HG03159 (cell line): ENCODE data around the gene ADAMTSL5.
"Not testable (repeated sequence)": the region's sequence is repeated elsewhere in the genome, so short reads cannot be mapped to it uniquely, and the experiment has no call there.

ENCODE experiments used
- ATAC-seq: cut with Tn5 transposase; IDR thresholded peaks from one replicate; pipeline ENCODE4 v1.9.1; 2021; ENCODE audit warnings: mild to moderate bottlenecking, moderate library complexity; ENCODE audit not compliant: unreplicated experiment

The ADAMTSL5 gene

GRCh38 chr19:1530856-1531255, 18.0 kb upstream of the ADAMTSL5 start:
- not testable (repeated sequence) for ATAC-seq

DNA sequence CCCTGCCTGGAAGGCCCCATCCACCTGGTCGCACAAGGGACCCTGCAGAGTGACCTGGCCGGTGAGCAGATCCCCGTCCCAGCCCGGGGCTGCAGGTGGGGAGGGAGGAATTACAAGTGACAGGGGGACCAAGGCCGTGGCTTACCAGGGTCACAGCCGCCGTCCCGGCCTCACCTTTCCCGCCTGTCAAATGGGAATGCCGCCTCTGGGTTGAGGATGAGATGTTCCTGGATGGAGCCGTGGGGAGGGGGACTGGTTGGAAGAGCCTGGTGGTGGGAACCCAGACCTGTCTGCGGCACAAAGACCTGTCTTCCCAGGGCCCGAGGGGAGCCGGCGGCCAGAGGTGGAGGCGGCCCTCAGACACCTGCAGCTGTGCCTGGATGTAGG, 16.6 kb upstream of the ADAMTSL5 start:
- ATAC-seq, result no peak

GRCh38 chr19:1528596-1529429, 16.0 kb upstream of the ADAMTSL5 start:
- ATAC-seq, result no peak

- ATAC-seq, result no peak
Measured at GRCh38 chr19:1527650-1528309, 15.0 kb upstream of the ADAMTSL5 start.

DNA sequence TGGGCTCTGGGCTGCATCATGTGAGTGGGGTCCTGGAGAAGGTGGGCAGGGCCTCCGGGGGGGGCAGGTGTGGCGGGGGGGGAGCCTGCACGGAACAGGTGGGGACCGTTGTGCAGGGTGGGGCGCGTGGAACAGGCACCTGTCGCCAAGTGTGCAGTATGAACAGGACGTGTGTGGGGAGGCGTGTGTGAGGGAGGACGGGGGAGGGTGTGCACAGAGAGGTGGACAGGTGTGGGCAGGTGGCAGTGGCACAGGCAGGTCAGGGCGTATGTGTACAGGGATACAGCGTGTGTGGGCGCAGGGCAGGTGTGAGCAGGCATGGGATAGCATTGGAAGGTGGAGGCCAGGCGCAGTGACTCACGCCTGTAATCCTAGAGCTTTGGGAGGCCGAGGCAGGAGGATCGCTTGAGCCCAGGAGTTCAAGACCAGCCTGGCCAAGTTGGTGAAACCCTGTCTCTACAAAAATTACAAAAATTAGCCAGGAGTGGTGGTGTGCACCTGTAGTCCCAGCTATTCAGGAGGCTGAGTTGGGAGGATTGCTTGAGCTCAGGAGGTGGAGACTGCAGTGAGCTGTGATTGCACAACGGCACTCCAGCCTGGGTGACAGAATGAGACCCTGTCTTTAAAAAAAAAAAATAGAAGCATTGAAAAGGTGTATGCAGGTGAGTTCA, 14.3 kb upstream of the ADAMTSL5 start:
- ATAC-seq, result no peak

DNA sequence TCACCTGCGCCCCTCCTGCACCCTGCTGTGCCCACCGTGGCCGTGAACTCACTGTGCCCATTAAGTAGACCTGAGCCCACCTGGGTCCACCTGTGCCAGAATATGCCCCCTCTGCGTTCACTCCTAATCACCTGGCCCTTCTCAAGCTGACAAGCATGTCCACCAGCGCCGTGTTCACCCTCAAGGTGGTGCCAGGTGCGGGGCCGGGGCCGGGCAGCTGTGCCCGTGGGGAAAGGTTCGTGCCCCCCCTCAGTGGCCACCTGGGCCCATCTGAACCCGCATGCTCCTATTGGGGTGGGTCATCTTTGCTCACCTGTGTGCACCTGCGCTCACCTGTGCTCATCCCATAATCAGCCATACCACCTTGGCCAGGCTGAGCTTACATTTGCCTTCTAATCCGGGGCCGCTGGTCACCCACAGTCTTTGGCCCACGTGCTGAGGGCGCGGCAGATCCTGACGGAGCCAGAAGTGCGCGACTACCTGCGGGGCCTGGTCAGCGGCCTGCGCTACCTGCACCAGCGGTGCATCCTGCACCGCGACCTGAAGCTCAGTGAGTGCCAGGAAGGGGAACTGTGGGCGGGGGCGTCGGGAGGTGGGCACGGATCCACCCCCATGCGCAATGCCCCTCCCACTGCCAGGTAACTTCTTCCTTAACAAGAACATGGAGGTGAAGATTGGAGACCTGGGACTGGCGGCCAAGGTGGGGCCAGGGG, 13.4 kb upstream of the ADAMTSL5 start:
- no peak for ATAC-seq

- no peak for ATAC-seq
Measured at GRCh38 chr19:1525343-1525742, 12.5 kb upstream of the ADAMTSL5 start.

- ATAC-seq, result no peak
Measured at GRCh38 chr19:1524972-1525325, 12.1 kb upstream of the ADAMTSL5 start.

DNA sequence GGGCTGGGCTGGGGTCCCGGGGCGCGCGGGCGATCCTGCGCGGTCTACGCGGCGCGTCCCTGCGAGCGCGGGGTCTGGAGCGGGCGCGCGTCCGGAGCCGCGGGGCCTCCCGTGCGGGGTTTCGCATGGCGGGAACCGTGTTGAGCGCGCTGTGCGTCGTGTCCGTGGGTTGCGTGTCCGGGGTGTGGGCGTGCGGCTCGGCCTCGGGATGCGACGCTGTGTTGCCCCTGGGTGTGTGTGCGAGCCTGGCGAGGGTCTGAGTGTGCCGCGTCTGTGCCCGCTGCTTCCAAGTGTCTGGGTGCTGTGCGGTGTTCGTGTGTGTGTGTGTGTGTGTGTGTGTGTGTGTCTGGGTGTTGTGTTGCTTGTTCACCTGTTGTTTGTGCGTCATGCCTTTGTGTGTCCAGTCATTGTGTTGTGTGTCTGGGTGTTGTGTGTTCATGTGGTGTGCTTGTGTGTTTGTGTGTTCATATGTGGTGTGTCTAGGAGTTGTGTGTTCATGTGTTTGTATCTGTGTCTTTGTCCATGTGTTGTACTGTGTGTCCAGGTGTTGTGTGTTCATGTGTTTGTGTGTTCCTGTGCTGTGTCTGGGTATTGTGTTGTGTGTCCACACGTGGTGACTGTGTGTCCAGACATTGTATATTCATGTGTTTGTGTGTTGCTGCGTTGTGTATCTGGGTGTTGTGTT, 11.6 kb upstream of the ADAMTSL5 start:
- ATAC-seq, result no peak

- ATAC-seq, result no peak
Measured at GRCh38 chr19:1523412-1524286, 10.8 kb upstream of the ADAMTSL5 start, which contains the start of gene PLK5. Gene PLK5, plus strand, starts transcription at chr19:1524077. Its CDS starts 2,920 bp downstream, at chr19:1526997.

DNA sequence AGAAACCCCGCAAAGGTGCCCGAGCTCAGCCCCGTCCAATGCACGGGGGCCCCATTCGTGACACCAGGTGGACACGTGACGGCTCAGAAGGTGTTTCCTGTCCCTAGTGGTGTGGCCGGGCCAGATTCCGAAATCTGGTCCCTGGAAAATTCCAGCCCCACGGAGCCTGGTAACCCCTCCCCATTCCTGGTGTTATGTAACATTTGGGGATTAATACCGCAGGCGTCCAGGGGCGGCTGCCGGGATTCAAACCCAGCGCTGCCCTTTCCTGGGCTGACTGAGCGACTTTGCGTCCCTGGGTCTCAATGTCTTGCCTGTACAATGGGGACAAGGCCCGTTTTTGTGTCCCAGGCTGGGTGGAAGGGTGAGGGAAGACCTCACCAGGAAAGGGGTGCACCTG, 10.0 kb upstream of the ADAMTSL5 start:
- ATAC-seq, result no peak

GRCh38 chr19:1522061-1522460, 9.2 kb upstream of the ADAMTSL5 start:
- ATAC-seq, result no peak

DNA sequence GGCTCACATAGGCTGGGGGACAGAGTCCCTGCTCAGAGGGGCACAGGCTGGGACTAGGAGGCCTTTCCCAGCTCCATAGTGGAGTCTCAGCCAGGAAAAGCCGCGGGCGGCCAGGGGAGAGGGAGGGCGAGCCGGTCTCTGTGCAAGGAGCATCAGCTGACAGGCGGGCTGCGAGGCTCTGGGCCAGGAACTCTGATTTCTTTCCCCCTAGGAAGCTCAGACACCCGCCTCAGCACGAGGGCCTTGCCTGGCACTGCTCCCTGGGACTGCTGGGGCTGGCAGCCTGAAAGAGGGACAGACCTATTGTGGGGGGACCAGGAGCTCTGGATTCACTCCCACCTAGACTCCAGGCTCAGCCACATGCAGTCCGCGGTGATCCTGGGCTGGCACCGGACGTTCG, 8.8 kb upstream of the ADAMTSL5 start:
- no peak for ATAC-seq

DNA sequence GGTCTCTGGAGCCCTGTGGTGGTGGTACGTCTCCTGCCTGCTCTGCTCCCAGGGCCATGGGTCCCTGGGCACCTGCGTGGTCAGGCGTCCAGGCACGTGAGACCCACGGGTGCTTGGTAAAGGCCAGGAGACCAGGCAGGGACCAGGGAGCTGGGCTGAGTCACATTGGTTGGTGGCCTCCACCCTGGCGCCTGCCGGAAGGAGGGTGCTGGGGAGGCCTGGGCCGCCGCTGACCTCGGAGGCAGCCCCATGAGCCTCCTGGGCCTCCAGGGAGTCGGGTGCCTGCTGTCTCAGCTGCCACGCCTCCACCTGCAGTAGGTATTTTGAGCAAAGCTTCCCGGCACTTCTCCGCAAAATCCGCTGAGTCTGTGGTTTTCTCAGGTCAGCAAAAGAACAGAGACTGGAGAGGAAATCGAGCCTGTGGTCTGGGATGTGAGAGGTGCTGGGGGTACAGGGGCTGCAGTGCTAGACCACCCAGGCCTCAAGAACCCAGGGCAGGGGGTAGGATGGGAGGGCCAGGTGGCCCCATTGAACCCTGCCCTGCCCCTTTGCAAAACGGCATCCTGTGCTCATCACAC, 7.5 kb upstream of the ADAMTSL5 start:
- ATAC-seq, result no peak

DNA sequence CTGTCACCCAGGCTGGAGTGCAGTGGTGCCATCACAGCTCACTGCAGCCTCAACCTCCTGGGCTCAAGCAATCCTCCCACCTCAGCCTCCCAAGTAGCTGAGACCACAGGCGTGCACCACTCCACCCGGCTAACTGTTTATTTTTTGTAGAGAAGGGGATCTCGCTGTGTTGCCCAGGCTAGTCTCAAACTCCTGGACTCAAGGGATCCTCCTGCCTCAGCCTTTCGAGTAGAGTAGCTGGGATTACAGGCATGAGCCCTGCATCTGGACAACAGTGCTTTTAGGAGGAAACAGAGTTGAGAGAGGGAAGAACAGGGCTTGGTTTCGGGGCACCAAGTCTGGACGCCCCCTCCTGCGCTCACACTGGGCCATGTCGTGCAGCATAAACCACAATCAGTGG, 7.0 kb upstream of the ADAMTSL5 start:
- not testable (repeated sequence) for ATAC-seq

DNA sequence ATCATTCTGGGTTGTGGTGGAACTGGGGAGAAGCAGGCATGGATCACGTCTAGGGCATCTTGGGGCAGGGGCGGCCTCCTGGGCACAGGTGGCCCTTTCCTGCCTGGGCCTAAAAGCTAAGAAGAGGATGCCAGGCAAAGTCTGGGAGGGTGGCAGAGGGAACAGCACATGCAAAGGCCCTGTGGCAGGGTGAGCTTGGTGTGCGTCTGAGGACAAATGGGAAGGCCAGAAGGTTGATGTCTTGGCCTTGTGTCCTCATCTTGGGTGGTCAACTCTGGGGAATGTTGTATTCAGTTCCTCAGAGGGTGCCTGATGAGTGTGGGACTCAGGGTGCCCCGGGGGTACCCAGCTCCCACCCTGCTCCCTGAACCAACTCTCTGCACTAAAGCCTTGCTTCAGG, 5.7 kb upstream of the ADAMTSL5 start:
- no peak for ATAC-seq

DNA sequence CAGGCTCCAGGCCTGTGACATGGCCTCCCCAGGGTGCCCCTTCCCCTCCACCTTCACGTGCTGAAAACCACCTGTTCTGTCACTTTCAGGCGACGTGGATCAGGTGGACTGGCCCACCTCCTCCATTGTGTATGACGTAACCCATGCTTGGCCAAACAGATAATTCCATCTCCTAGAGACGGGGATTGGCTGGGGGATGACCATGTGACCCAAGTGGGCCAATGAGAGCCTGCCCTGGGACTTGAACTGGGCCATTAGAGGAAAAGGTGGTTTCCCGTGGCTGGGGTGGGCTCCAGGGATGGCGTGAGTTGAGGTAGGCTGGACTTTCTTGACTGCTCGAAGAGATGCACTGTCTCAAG, 3.6 kb upstream of the ADAMTSL5 start:
- no peak for ATAC-seq

GRCh38 chr19:1514986-1515721, 2.3 kb upstream of the ADAMTSL5 start:
- no peak for ATAC-seq

DNA sequence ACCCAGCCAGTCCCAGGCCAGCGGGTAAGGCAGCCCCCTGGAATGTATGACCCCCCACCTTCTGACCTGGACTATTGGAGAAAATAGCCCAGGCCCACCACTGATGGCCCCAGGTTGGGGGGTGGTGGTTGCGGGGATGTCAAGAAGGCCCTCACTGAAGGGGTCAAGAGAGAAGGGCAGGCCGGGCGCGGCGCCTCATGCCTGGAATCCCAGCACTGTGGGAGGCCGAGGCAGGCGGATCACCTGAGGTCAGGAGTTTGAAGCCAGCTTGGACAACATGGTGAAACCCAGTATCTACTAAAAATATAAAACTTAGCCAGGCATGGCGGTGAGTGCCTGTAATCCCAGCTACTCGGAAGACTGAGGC, 1.5 kb upstream of the ADAMTSL5 start:
- ATAC-seq, result no peak
